K562 (cell line): ENCODE data around the gene SRCAP. TPM values are rescaled to one million over a fixed set of nuclear protein-coding genes. Genes with fewer than 3 reads are reported as not detected.

Experiments used
- ATAC-seq: fragments of 200-7000 bp; cut with Tn5 transposase; 3 replicates; pipeline ENCODE4 v1.9.1; 2020; ENCODE audit warnings: moderate library complexity
- BruUV-seq: library from RNA; stranded (reverse); fragments of 400-500 nt; replicated peaks from 2 replicates; lab custom pipeline; 2021; lab: Mats Ljungman, UMichigan
- CTCF ChIA-PET: fragments of 300-600 bp; formaldehyde crosslinking; extraction: SDS; loops from one replicate; lab custom pipeline; 2021; ENCODE audit warnings: low intra/inter-chr PET ratio; lab: Yijun Ruan, JAX
- POLR2A ChIA-PET: fragments of 300-600, 350-650 bp; sonication (Branson Sonifier 250); formaldehyde crosslinking; extraction: SDS; loops from one replicate; lab custom pipeline; 2021; ENCODE audit warnings: antibody characterized with exemption, inconsistent platforms; lab: Yijun Ruan, JAX
- DNase-seq, 4 experiments: peaks; one replicate each; pipeline versions ENCODE4 v3.0.0 to v3.0.0-alpha.2; 2011 to 2018; ENCODE audit warnings: low spot score in 3 of 4, mixed read lengths in 3 of 4; ENCODE audit errors: extremely low read depth in 1 of 4
- FAIRE-seq: peaks from 2 replicates; lab custom pipeline; 2011; peaks lifted over from hg19 to GRCh38; lab: Jason Lieb, UNC
- H2AFZ ChIP-seq: 2 replicates; pipeline ENCODE4 v1.6.0; 2011; ENCODE audit warnings: low read depth, low read length, control low read depth, inconsistent platforms
- H3K27ac ChIP-seq: fragments of 200-600 bp; 3 replicates; pipeline ENCODE4 v1.8.0; 2011; ENCODE audit warnings: low read depth, mild to moderate bottlenecking, control low read depth, inconsistent platforms, low read length, moderate library complexity, mixed read lengths; ENCODE audit errors: extremely low read depth
- H3K27me3 ChIP-seq, 2 experiments: fragments of 300-600 bp in 1 of 2; 2 replicates in 1 of 2; 3 replicates in 1 of 2; pipeline versions ENCODE4 v1.6.0 to v1.8.0; 2011; ENCODE audit warnings: inconsistent platforms in 2 of 2, low read length in 2 of 2, mild to moderate bottlenecking in 1 of 2, mixed read lengths in 1 of 2, moderate library complexity in 1 of 2; ENCODE audit not compliant: control insufficient read depth in 2 of 2, insufficient read depth in 2 of 2
- H3K36me3 ChIP-seq: fragments of 300-600 bp; 3 replicates; pipeline ENCODE4 v1.8.0; 2011; ENCODE audit warnings: mild to moderate bottlenecking, low read length, inconsistent platforms; ENCODE audit not compliant: control insufficient read depth, insufficient read depth
- H3K4me1 ChIP-seq, 2 experiments: fragments of 200-600 bp in 1 of 2; replicated peaks in 1 of 2; 2 replicates in 1 of 2; 3 replicates in 1 of 2; pipeline versions ENCODE4 v1.5.1 to v1.8.0; 2011; ENCODE audit warnings: inconsistent platforms in 2 of 2, low read length in 2 of 2, mild to moderate bottlenecking in 1 of 2, mixed read lengths in 1 of 2, moderate library complexity in 1 of 2; ENCODE audit not compliant: control insufficient read depth in 2 of 2, insufficient read depth in 2 of 2
- H3K4me2 ChIP-seq: 2 replicates; pipeline ENCODE4 v1.6.1; 2011; ENCODE audit warnings: low read length, control low read depth, inconsistent platforms, mixed read lengths; ENCODE audit not compliant: insufficient read depth
- H3K4me3 ChIP-seq: fragments of 200-600 bp; sonication (generic), shearing (Covaris generic); 2 replicates; pipeline ENCODE4 v1.5.1; 2016; ENCODE audit warnings: control low read depth, inconsistent platforms
- H3K79me2 ChIP-seq: fragments of 200-600 bp; 3 replicates; pipeline ENCODE4 v1.8.0; 2011; ENCODE audit warnings: low read length, inconsistent platforms; ENCODE audit not compliant: control insufficient read depth, insufficient read depth
- H3K9ac ChIP-seq, 2 experiments: 2 replicates each; pipeline versions ENCODE4 v1.6.0 to v1.6.1; 2011; ENCODE audit warnings: low read depth in 2 of 2, low read length in 2 of 2, control low read depth in 1 of 2, inconsistent platforms in 1 of 2, mild to moderate bottlenecking in 1 of 2, mixed read lengths in 1 of 2; ENCODE audit not compliant: insufficient read depth in 1 of 2
- H3K9me1 ChIP-seq: one replicate; pipeline ENCODE4 v1.6.0; 2011; ENCODE audit warnings: inconsistent platforms, mild to moderate bottlenecking, low read length, moderate library complexity; ENCODE audit not compliant: control insufficient read depth, insufficient read depth
- H3K9me3 ChIP-seq: replicated peaks from 2 replicates; pipeline ENCODE4 v1.5.1; 2011; ENCODE audit warnings: low read depth, low read length, inconsistent platforms; ENCODE audit not compliant: control insufficient read depth, insufficient read depth
- H4K20me1 ChIP-seq: replicated peaks from 2 replicates; pipeline ENCODE4 v1.6.1; 2011; ENCODE audit warnings: low read length, inconsistent platforms, mixed read lengths; ENCODE audit not compliant: control insufficient read depth, insufficient read depth
- BMI1 ChIP-seq: fragments of 150-350 bp; IDR thresholded peaks from 2 replicates; pipeline ENCODE4 v1.6.1; 2014; ENCODE audit warnings: low read length
- KDM2B ChIP-seq: fragments of 250-450 bp; sonication (Bioruptor Pico); IDR thresholded peaks from 2 replicates; pipeline ENCODE4 v1.8.0; 2021; ENCODE audit warnings: mild to moderate bottlenecking, moderate library complexity
- RFX1 ChIP-seq: fragments of 450-650 bp; IDR thresholded peaks from 2 replicates; pipeline ENCODE4 v1.6.1; 2016; ENCODE audit warnings: mild to moderate bottlenecking, moderate library complexity
- SMARCC2 ChIP-seq: fragments of 450-650 bp; IDR thresholded peaks from 2 replicates; pipeline ENCODE4 v1.6.1; 2017; ENCODE audit warnings: antibody characterized with exemption, moderate library complexity, mild to moderate bottlenecking, low read depth
- STAT5B ChIP-seq: fragments of 250-450 bp; sonication (Bioruptor Pico); IDR thresholded peaks from 2 replicates; pipeline ENCODE4 v1.8.0; 2021; ENCODE audit warnings: mild to moderate bottlenecking, inconsistent platforms
- ZFX ChIP-seq: sonication (generic); formaldehyde crosslinking; IDR thresholded peaks from 2 replicates; pipeline ENCODE4 v1.8.0; 2022; ENCODE audit warnings: mild to moderate bottlenecking, missing genetic modification reagents, moderate library complexity
- ZNF324 ChIP-seq: fragments of 250-450 bp; sonication (Bioruptor Pico); IDR thresholded peaks from 2 replicates; pipeline ENCODE4 v1.4.0; 2020; ENCODE audit warnings: mild to moderate bottlenecking
- ZNF589 ChIP-seq: fragments of 200-800 bp; sonication (Bioruptor generic); IDR thresholded peaks from 2 replicates; pipeline ENCODE4 v1.6.1; 2016; ENCODE audit warnings: low read depth, missing genetic modification characterization, missing compliant biosample characterization
- ZSCAN29 ChIP-seq: fragments of 450-650 bp; IDR thresholded peaks from 2 replicates; pipeline ENCODE4 v1.6.1; 2017
- WGBS: fragments of 100-300 bp; shearing (Covaris generic); methylation state at CpG from one replicate; pipeline ENCODE4 v1.1.6; 2016; ENCODE audit warnings: low coverage, mixed read lengths; ENCODE audit not compliant: insufficient coverage; ENCODE audit errors: missing lambda C conversion rate; 5-methylcytosine and 5-hydroxymethylcytosine counted together
- in situ Hi-C: fragments of 300-500 bp; cut with MboI; formaldehyde crosslinking; loops from 4 replicates; pipeline ENCODE4 v1.15.0; 2018; ENCODE audit warnings: inconsistent platforms, mixed read lengths
- intact Hi-C: fragments of 100-400 bp; cut with micrococcal nuclease; formaldehyde crosslinking; loops from 2 replicates; pipeline ENCODE4 v1.14.2; 2022
- polyA plus RNA-seq, 8 experiments: library from polyadenylated mRNA; depleted of rRNA in 4 of 8; stranded (reverse) in 5 of 8; unstranded in 3 of 8; fragments of >200 nt; fragmentation: Nextera tagmentation in 2 of 8; fragmentation: Illumina TruSeq in 1 of 8; extraction: Ambion mirVana in 2 of 8; extraction: Trizol in 1 of 8; gene quantifications; 2 replicates each; pipeline versions ENCODE4 v1.2.1 to v1.2.3, GENCODE V29; 2011 to 2014; ENCODE audit warnings: inconsistent platforms in 1 of 8, missing spikeins in 1 of 8
- total RNA-seq, 7 experiments: library from RNA; depleted of rRNA in 6 of 7; stranded (reverse); fragments of >200 nt in 6 of 7; fragmentation: Illumina TruSeq in 2 of 7; extraction: Trizol in 2 of 7; gene quantifications; 2 replicates each; pipeline versions ENCODE4 v1.2.1 to v1.2.3, GENCODE V29; 2011 to 2021; ENCODE audit warnings: low replicate concordance in 1 of 7
- TF ChIP-seq, protein P1 (sequence below): fragments of 250-450 bp; sonication (Bioruptor Pico); IDR thresholded peaks from 2 replicates; pipeline ENCODE4 v1.8.0; 2021; ENCODE audit warnings: mild to moderate bottlenecking, moderate library complexity
- TF ChIP-seq, protein P2 (sequence below): fragments of 250-450 bp; sonication (Bioruptor Pico); IDR thresholded peaks from 2 replicates; pipeline ENCODE4 v1.5.0; 2021; ENCODE audit warnings: mild to moderate bottlenecking, borderline replicate concordance

SRCAP gene
- total and polyA plus RNA-seq, 9 of the 15 experiments (the other 6 are each of a cell fraction or from before 2014, with no cell fraction given) = 0.21 to 62.6 (median 5.8) TPM

DNA sequence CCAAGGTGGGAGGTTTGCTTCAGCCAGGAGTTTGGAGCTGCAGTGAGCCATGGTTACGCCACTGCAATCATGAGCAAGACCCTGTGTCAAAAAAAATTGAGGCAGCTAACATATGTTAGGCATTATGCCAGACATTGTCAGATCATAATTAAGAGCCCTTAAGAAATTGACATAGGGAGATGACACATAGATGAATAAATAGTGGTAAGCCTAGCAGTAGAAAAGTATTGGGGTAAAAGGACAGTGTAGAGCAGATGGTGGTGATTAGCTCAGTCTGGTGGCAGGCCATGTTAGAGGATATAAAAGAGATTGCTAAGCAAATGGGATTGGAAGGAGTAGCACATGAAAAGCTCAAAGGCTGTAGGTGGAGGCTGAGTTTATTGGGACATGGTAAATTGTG is 22.6 kb downstream of the SRCAP start:
- no TSS peak for BruUV-seq
- POLR2A ChIA-PET = interaction anchor here (0.6 to 2.6 kb wide), 7 partner anchors 10 to 459 kb away, joined by 3 to 10 read pairs (median 4); partner anchors contain the start of gene PHKG2

More for the DNA sequence above, 22.6 kb downstream of the SRCAP start:
- H2AFZ ChIP-seq = no peak overlapping the region
- no peak overlapping the region for H3K4me3 ChIP-seq
- peaks cover 21% of the 10 kb centered on the region for H3K79me2 ChIP-seq
- CTCF ChIA-PET = interaction anchor here (1.0 kb wide), 1 partner anchor 200 kb away, joined by 3 read pairs; no protein-coding TSS in a partner anchor
- H3K27ac ChIP-seq = no peak overlapping the region
- DNase-seq (no peak), FAIRE-seq (no peak)
- intact Hi-C loops (no loop called here), in situ Hi-C loops (no loop called here)
- H3K4me2 ChIP-seq = no peak overlapping the region
- H3K9me1 ChIP-seq = no peaks in the 10 kb centered on the region
- no peaks in the 10 kb centered on the region for H3K27me3 ChIP-seq
- 0 out of 2 replicates have a peak, but pooled peaks cover 6% of the 10 kb centered on the region for H4K20me1 ChIP-seq
- peaks cover 93% of the 10 kb centered on the region for H3K36me3 ChIP-seq
- peaks cover 0 to 8% of the 10 kb centered on the region in 2 experiments; a peak in 1 of 5 replicates for H3K4me1 ChIP-seq
- no peaks in the 10 kb centered on the region for H3K9me3 ChIP-seq
- H3K9ac ChIP-seq = 0 out of 4 replicates have a peak overlapping the region, but pooled peaks of 1 of the 2 experiments have one; percentile 20
- TF ChIP-seq ZNF589 (CRISPR knock-in tag) (no peak), ZSCAN29 (no peak), SMARCC2 (no peak), STAT5B (no peak), RFX1 (no peak), ZNF324 (CRISPR knock-in tag) (no peak), KDM2B (CRISPR knock-in tag) (no peak), ZFX (no peak), BMI1 (no peak)
- TF ChIP-seq, protein P1, sequence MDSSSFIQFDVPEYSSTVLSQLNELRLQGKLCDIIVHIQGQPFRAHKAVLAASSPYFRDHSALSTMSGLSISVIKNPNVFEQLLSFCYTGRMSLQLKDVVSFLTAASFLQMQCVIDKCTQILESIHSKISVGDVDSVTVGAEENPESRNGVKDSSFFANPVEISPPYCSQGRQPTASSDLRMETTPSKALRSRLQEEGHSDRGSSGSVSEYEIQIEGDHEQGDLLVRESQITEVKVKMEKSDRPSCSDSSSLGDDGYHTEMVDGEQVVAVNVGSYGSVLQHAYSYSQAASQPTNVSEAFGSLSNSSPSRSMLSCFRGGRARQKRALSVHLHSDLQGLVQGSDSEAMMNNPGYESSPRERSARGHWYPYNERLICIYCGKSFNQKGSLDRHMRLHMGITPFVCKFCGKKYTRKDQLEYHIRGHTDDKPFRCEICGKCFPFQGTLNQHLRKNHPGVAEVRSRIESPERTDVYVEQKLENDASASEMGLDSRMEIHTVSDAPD = no peak
- TF ChIP-seq, protein P2, sequence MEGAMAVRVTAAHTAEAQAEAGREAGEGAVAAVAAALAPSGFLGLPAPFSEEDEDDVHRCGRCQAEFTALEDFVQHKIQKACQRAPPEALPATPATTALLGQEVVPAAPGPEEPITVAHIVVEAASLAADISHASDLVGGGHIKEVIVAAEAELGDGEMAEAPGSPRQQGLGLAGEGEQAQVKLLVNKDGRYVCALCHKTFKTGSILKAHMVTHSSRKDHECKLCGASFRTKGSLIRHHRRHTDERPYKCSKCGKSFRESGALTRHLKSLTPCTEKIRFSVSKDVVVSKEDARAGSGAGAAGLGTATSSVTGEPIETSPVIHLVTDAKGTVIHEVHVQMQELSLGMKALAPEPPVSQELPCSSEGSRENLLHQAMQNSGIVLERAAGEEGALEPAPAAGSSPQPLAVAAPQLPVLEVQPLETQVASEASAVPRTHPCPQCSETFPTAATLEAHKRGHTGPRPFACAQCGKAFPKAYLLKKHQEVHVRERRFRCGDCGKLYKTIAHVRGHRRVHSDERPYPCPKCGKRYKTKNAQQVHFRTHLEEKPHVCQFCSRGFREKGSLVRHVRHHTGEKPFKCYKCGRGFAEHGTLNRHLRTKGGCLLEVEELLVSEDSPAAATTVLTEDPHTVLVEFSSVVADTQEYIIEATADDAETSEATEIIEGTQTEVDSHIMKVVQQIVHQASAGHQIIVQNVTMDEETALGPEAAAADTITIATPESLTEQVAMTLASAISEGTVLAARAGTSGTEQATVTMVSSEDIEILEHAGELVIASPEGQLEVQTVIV (CRISPR knock-in tag) = no peak
- TF ChIP-seq, all 486 proteins: peak for 0
- no peak for ATAC-seq
- 89% methylated on average over 1 of the region's 1 CpG for WGBS
